Subcutaneous adipose tissue (tissue), 4 donors: ENCODE measurements around the gene IL1RAPL2. TPM values are rescaled to one million over a fixed set of nuclear protein-coding genes. Genes with fewer than 3 reads are reported as not detected.

Experiments
- total RNA-seq, 4 donors: library from RNA; depleted of rRNA; stranded (reverse); fragments of >200 nt; gene quantifications; one replicate each; pipeline ENCODE4 v1.1.0, GENCODE V29; 2016
- TF ChIP-seq, protein P1 (sequence below): fragments of 450-650 bp; IDR thresholded peaks from one replicate; pipeline ENCODE4 v1.5.1; 2016; ENCODE audit warnings: low read depth, mild to moderate bottlenecking, control low read depth, antibody characterized with exemption, moderate library complexity

The IL1RAPL2 gene
- total RNA-seq, 4 donors from 2014 or later: 0.17 TPM; not detected in 3

DNA sequence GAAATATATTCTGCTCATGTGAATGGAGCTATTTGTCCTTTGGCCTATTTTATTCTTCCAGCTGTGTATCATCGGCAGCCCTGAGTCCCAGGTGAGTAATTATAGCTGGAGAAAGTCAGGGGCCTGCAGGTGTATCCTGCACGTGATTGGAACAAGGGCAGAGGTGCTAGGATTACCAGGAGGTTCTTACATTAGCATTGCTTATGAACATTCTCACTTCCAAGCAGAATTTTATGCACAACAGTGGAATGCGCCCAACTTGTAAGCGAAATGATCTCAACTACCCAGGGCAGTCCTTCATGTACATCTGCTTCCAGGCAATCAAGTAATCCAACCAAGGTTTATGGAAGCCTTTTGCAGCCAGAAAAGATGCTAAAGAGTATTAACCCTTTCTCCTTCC, 1187.4 kb downstream of the IL1RAPL2 start:
- TF ChIP-seq, protein P1, sequence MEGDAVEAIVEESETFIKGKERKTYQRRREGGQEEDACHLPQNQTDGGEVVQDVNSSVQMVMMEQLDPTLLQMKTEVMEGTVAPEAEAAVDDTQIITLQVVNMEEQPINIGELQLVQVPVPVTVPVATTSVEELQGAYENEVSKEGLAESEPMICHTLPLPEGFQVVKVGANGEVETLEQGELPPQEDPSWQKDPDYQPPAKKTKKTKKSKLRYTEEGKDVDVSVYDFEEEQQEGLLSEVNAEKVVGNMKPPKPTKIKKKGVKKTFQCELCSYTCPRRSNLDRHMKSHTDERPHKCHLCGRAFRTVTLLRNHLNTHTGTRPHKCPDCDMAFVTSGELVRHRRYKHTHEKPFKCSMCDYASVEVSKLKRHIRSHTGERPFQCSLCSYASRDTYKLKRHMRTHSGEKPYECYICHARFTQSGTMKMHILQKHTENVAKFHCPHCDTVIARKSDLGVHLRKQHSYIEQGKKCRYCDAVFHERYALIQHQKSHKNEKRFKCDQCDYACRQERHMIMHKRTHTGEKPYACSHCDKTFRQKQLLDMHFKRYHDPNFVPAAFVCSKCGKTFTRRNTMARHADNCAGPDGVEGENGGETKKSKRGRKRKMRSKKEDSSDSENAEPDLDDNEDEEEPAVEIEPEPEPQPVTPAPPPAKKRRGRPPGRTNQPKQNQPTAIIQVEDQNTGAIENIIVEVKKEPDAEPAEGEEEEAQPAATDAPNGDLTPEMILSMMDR: no peak

DNA sequence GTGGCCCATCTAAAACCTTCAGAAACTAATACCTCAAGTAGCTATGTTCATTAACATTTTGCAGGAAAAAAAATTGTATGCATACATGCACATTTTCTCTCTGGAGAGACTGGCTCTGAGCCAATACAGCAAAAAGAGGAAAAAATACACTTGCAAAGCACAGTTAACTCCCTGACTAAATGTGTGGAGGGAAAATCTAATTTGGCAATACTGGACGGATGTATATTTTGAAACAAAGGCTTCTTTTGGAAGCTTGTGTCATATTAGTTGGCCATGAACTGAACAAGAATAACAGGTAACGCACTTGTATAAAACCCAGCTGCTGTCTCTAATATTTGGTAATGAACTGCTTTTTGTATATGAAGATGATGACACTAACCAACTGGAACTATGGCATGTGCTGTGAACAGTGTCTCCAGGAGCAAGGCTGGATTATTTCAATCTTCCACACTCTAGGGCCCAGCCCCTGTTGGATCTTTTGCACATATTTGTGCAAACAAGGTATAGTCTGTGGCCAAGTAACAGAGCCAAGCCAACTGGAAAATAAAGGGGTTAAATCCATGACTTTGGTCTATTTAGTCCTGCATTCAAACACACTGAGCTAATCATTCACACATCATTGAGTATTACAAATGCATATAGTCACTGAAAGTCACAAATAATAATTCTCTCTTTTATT, 1188.4 kb downstream of the IL1RAPL2 start:
- TF ChIP-seq, protein P1: no peak

DNA sequence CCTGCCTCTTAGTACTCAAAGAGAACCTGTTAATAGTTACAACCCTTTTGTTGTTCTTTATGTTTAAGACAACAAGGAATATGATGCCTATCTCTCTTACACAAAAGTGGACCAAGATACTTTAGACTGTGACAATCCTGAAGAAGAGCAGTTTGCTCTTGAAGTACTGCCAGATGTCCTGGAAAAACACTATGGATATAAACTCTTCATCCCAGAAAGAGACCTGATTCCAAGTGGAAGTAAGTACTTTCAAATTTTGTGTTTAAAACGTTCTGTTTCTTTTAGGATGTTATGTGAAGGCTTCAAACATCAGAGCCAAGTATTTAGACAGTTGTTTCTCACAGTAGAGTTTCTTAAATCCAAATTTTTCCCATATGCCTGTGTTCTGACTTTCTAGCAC, 1189.1 kb downstream of the IL1RAPL2 start:
- TF ChIP-seq, protein P1: no peak

DNA sequence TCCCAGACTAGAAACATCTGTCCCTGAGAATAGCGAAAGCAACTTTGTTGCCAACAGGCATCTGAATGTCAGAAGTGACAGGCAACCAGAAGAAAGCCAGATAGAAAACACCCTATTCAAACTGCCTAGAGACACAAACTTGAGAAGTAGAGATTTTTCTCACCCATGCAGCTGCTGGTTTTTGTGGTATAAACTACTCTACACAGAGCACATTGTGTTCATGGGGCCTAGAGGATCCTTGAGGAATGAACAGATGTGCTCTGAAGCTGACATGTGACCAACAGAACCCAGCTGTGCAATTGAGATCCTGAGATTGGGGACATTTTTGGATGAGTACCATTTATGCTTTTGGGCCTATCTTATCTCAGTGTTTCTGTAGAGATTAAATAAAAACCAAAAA, 1192.8 kb downstream of the IL1RAPL2 start:
- TF ChIP-seq, protein P1: no peak

DNA sequence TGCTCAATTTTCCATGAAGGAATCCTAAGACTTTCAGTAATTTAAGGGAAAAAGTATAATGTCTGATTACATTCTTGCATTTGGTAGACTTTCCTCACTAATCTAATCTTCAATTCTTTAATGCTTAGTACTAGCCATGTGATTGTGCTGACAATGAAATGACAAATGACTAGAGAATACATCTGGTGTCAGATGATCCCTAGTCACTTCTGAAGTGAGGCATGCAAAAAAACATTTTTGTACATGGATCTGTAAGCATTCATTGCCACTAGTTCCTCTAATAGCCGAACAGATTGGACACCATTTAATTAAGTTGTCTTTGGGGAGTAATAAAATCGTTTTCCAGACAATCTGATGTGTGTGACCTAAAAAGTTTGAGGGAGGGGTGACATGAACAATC, 1193.6 kb downstream of the IL1RAPL2 start:
- TF ChIP-seq, protein P1: no peak

DNA sequence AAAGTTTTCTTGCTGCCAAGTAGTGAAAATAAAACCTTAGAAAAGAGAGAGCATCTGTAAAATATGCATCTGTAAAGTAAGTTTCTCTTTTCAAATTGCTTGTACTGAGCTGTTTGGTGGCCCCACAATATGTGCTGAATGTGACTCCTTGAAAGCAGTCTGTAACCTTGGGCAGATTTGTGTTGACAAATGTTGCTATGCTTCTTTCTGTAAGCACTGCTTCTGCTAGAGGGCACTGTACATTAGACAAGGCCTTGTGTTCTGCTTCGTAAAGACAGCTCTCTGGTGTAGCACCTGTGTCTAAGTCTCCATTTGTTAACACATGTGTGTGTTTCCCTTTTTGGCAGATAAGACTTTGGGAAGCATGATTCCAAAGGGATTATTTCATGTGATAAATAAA, 1199.7 kb downstream of the IL1RAPL2 start:
- TF ChIP-seq, protein P1: no peak

GRCh38 chrX:105773801-105774200, 1207.8 kb downstream of the IL1RAPL2 start:
- TF ChIP-seq, protein P1: no peak
